Ovary (tissue), 3 donors: ENCODE data around the gene NUP62.

Experiments used
- CTCF ChIP-seq, 3 donors: fragments of 450-650 bp in 2 of 3; fragments of 200-600 bp in 1 of 3; IDR thresholded peaks; one replicate each; pipeline versions ENCODE4 v1.5.1 to v1.8.0; 2016 to 2022; ENCODE audit warnings: antibody characterized with exemption in 3 of 3, mild to moderate bottlenecking in 1 of 3
- EP300 ChIP-seq: sonication (generic); formaldehyde crosslinking; IDR thresholded peaks from one replicate; pipeline ENCODE4 v1.6.1; 2017; ENCODE audit warnings: antibody characterized with exemption
- POLR2A ChIP-seq: fragments of 450-650 bp; IDR thresholded peaks from one replicate; pipeline ENCODE4 v1.6.1; 2017; ENCODE audit warnings: antibody characterized with exemption, mild to moderate bottlenecking, moderate library complexity
- donor health status: DM: no; HTN: no; CAD: no.

- TF ChIP-seq CTCF (IDR thresholded peaks at IDR 0.05) (no peak), POLR2A (no peak), EP300 (no peak)
Measured at GRCh38 chr19:49949742-49950589, 20.7 kb upstream of the NUP62 start.
